ENCODE results near the gene DTD2.

The DTD2 gene

GRCh38 chr14:31486764-31487163, 29.5 kb upstream of the DTD2 start:
- no peak for DNase-seq (ENCODE audit: low read depth)
- no peak overlapping the region for H3K4me3 ChIP-seq (ENCODE audit: low read depth, low read length)
- no peak for TF ChIP-seq CTCF (IDR thresholded peaks at IDR 0.05; ENCODE audit: insufficient read depth, low read depth, low read length, missing control alignments)

- H3K4me3 ChIP-seq (ENCODE audit: low read depth, low read length), result no peak overlapping the region
- no peak for TF ChIP-seq CTCF (IDR thresholded peaks at IDR 0.05; ENCODE audit: insufficient read depth, low read depth, low read length, missing control alignments)
- no peak for DNase-seq (ENCODE audit: low read depth)
Measured at GRCh38 chr14:31484754-31485153, 27.4 kb upstream of the DTD2 start.

- no peak overlapping the region for H3K4me3 ChIP-seq (ENCODE audit: low read depth, low read length)
- DNase-seq (ENCODE audit: low read depth), result no peak
- TF ChIP-seq CTCF (IDR thresholded peaks at IDR 0.05; ENCODE audit: insufficient read depth, low read depth, low read length, missing control alignments), result no peak
Measured at GRCh38 chr14:31480156-31480555, 22.9 kb upstream of the DTD2 start.

- H3K4me3 ChIP-seq (ENCODE audit: low read depth, low read length), result no peak overlapping the region
- no peak for TF ChIP-seq CTCF (IDR thresholded peaks at IDR 0.05; ENCODE audit: insufficient read depth, low read depth, low read length, missing control alignments)
- DNase-seq (ENCODE audit: low read depth), result no peak
Measured at GRCh38 chr14:31479027-31479426, 21.7 kb upstream of the DTD2 start.

GRCh38 chr14:31477248-31477647, 19.9 kb upstream of the DTD2 start:
- H3K4me3 ChIP-seq (ENCODE audit: low read depth, low read length), result no peak overlapping the region
- TF ChIP-seq CTCF (IDR thresholded peaks at IDR 0.05; ENCODE audit: insufficient read depth, low read depth, low read length, missing control alignments), result no peak
- no peak for DNase-seq (ENCODE audit: low read depth)

- no peak for DNase-seq (ENCODE audit: low read depth)
- no peak overlapping the region for H3K4me3 ChIP-seq (ENCODE audit: low read depth, low read length)
- no peak for TF ChIP-seq CTCF (IDR thresholded peaks at IDR 0.05; ENCODE audit: insufficient read depth, low read depth, low read length, missing control alignments)
Measured at GRCh38 chr14:31476131-31476866, 19.0 kb upstream of the DTD2 start.

- H3K4me3 ChIP-seq (ENCODE audit: low read depth, low read length), result no peak overlapping the region
Measured at GRCh38 chr14:31466554-31466953, 9.2 kb upstream of the DTD2 start.

More at GRCh38 chr14:31466554-31466953, 9.2 kb upstream of the DTD2 start:
- no peak for DNase-seq (ENCODE audit: low read depth)
- TF ChIP-seq CTCF (IDR thresholded peaks at IDR 0.05; ENCODE audit: insufficient read depth, low read depth, low read length, missing control alignments), result no peak

Measured in GM12865 (cell line).